Neural progenitor cell (in vitro differentiated cells): ENCODE measurements around the gene MAP7D3.

Source experiments
- EZH2 ChIP-seq: fragments of 200-600 bp; sonication (generic); IDR thresholded peaks from 2 replicates; pipeline ENCODE4 v1.6.1; 2017; ENCODE audit warnings: antibody characterized with exemption, mild to moderate bottlenecking, moderate library complexity
- EZH2phosphoT487 ChIP-seq: fragments of 200-600 bp; sonication (generic); IDR thresholded peaks from 2 replicates; pipeline ENCODE4 v1.6.1; 2017; ENCODE audit warnings: antibody characterized with exemption
- TF ChIP-seq, protein P1 (sequence below): fragments of 200-600 bp; sonication (generic); IDR thresholded peaks from 2 replicates; pipeline ENCODE4 v1.5.1; 2017; ENCODE audit warnings: antibody characterized with exemption, mild to moderate bottlenecking

GRCh38 chrX:136219893-136220292 lies 31.3 kb downstream of the MAP7D3 start:
- TF ChIP-seq, protein P1, sequence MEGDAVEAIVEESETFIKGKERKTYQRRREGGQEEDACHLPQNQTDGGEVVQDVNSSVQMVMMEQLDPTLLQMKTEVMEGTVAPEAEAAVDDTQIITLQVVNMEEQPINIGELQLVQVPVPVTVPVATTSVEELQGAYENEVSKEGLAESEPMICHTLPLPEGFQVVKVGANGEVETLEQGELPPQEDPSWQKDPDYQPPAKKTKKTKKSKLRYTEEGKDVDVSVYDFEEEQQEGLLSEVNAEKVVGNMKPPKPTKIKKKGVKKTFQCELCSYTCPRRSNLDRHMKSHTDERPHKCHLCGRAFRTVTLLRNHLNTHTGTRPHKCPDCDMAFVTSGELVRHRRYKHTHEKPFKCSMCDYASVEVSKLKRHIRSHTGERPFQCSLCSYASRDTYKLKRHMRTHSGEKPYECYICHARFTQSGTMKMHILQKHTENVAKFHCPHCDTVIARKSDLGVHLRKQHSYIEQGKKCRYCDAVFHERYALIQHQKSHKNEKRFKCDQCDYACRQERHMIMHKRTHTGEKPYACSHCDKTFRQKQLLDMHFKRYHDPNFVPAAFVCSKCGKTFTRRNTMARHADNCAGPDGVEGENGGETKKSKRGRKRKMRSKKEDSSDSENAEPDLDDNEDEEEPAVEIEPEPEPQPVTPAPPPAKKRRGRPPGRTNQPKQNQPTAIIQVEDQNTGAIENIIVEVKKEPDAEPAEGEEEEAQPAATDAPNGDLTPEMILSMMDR, result no peak
- TF ChIP-seq EZH2 (no peak), EZH2phosphoT487 (no peak)
